Upper lobe of left lung (tissue), 6 donors: ENCODE data around the gene ZSWIM1. TPM values are rescaled to one million over a fixed set of nuclear protein-coding genes. Genes with fewer than 3 reads are reported as not detected.
A peak's percentile ranks its signal among the peaks of the same experiment; 100 is the strongest.
"Not testable (repeated sequence)": the region's sequence is repeated elsewhere in the genome, so short reads cannot be mapped to it uniquely, and the experiment has no call there.

ENCODE experiments used
- ATAC-seq, 2 donors: fragments of 200-7000 bp; cut with Tn5 transposase; one replicate each; pipeline ENCODE4 v1.9.1; 2022; ENCODE audit warnings: mild to moderate bottlenecking in 2 of 2, moderate library complexity in 2 of 2; ENCODE audit not compliant: low FRiP score in 2 of 2
- DNase-seq, 2 donors: peaks; one replicate each; pipeline ENCODE4 v3.0.0-alpha.2; 2019 to 2020
- H3K27ac ChIP-seq, 4 donors: fragments of 200-600 bp; sonication (generic); one replicate each; pipeline ENCODE4 v1.5.1; 2016 to 2019
- H3K27me3 ChIP-seq, 4 donors: fragments of 200-600 bp; sonication (generic); one replicate each; pipeline ENCODE4 v1.5.1; 2017 to 2019
- H3K36me3 ChIP-seq, 4 donors: fragments of 200-600 bp; sonication (generic); one replicate each; pipeline ENCODE4 v1.5.1; 2016 to 2019
- H3K4me1 ChIP-seq, 4 donors: fragments of 200-600 bp; sonication (generic); one replicate each; pipeline ENCODE4 v1.5.1; 2018 to 2019
- H3K4me3 ChIP-seq, 4 donors: fragments of 200-600 bp; sonication (generic); one replicate each; pipeline ENCODE4 v1.5.1; 2017 to 2019; ENCODE audit warnings: mild to moderate bottlenecking in 2 of 4, moderate library complexity in 1 of 4
- H3K9me3 ChIP-seq, 4 donors: fragments of 200-600 bp; sonication (generic); one replicate each; pipeline ENCODE4 v1.5.1; 2018 to 2019
- EP300 ChIP-seq, 4 donors: sonication (generic); formaldehyde crosslinking; IDR thresholded peaks; one replicate each; pipeline ENCODE4 v1.5.1; 2017; ENCODE audit warnings: antibody characterized with exemption in 4 of 4, control low read depth in 2 of 4
- POLR2A ChIP-seq, 4 donors: fragments of 450-650 bp; IDR thresholded peaks; one replicate each; pipeline ENCODE4 v1.5.1; 2016 to 2017; ENCODE audit warnings: antibody characterized with exemption in 4 of 4, mild to moderate bottlenecking in 2 of 4
- POLR2AphosphoS5 ChIP-seq, 2 donors: sonication (generic); formaldehyde crosslinking; IDR thresholded peaks; one replicate each; pipeline ENCODE4 v1.5.1; 2017; ENCODE audit warnings: antibody characterized with exemption in 2 of 2
- WGBS, 2 donors: methylation state at CpG; one replicate each; pipeline ENCODE4 v1.1.5; 2017 to 2018; 5-methylcytosine and 5-hydroxymethylcytosine counted together
- total RNA-seq, 6 donors: library from RNA; depleted of rRNA in 4 of 6; stranded (reverse); fragments of >200 nt in 4 of 6; gene quantifications; one replicate each; pipeline versions ENCODE4 v1.1.0 to v1.2.1, GENCODE V29; 2016 to 2021
- TF ChIP-seq, protein P1 (sequence below), 6 experiments: fragments of 450-650 bp in 4 of 6; fragments of 200-600 bp in 2 of 6; sonication (generic) in 2 of 6; IDR thresholded peaks; one replicate each; pipeline ENCODE4 v1.5.1; 2016 to 2019; ENCODE audit warnings: antibody characterized with exemption in 6 of 6
- donor health status: DM: no; HTN: no; CAD: no; lungs with moderate emphysema.
- donor health status: DM: no; HTN: yes; CAD: no; lungs with severe emphysema.

ZSWIM1 gene
- total RNA-seq, 6 donors from 2014 or later, result 4.2 to 9.7 (median 8.6) TPM

GRCh38 chr20:45867136-45867818, 13.8 kb upstream of the ZSWIM1 start:
- Histone ChIP-seq H3K9me3 (no peaks in the 10 kb centered on the region), H3K4me1 (no peaks in the 10 kb centered on the region), H3K27ac (no peak overlapping the region), H3K27me3 (no peaks in the 10 kb centered on the region), H3K36me3 (no peaks in the 10 kb centered on the region), H3K4me3 (no peak overlapping the region)
- no peak for ATAC-seq
- DNase-seq, result no peak
- TF ChIP-seq, protein P1, sequence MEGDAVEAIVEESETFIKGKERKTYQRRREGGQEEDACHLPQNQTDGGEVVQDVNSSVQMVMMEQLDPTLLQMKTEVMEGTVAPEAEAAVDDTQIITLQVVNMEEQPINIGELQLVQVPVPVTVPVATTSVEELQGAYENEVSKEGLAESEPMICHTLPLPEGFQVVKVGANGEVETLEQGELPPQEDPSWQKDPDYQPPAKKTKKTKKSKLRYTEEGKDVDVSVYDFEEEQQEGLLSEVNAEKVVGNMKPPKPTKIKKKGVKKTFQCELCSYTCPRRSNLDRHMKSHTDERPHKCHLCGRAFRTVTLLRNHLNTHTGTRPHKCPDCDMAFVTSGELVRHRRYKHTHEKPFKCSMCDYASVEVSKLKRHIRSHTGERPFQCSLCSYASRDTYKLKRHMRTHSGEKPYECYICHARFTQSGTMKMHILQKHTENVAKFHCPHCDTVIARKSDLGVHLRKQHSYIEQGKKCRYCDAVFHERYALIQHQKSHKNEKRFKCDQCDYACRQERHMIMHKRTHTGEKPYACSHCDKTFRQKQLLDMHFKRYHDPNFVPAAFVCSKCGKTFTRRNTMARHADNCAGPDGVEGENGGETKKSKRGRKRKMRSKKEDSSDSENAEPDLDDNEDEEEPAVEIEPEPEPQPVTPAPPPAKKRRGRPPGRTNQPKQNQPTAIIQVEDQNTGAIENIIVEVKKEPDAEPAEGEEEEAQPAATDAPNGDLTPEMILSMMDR (IDR thresholded peaks at IDR 0.05), result no peak
- TF ChIP-seq POLR2A (IDR thresholded peaks at IDR 0.05) (no peak), POLR2AphosphoS5 (IDR thresholded peaks at IDR 0.05) (no peak), EP300 (IDR thresholded peaks at IDR 0.05) (no peak)
- 87 to 88% methylated on average over 6 of the region's 6 CpGs for WGBS, 2 donors

DNA sequence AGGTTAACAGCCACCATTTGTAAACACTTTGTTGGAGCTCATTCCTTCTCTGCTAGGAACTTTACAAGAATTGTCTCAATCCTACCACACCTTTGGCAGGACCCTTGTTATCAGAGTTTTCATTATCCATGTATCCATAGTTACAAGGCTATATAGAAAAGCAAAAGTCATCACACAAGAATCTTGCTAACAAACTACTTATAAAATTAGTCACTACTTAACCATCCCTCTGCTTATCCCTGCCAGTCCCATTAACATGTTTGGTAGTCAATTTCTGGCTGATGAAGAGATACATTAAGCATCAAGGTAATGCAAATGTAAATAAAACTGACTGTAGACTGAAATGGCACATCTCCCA, 13.2 kb upstream of the ZSWIM1 start:
- ATAC-seq (no peak), DNase-seq (no peak)
- H3K4me1 ChIP-seq, result no peaks in the 10 kb centered on the region
- H3K27ac ChIP-seq, result no peak overlapping the region
- H3K27me3 ChIP-seq, result no peaks in the 10 kb centered on the region
- TF ChIP-seq, protein P1 (IDR thresholded peaks at IDR 0.05), result no peak
- TF ChIP-seq EP300 (IDR thresholded peaks at IDR 0.05), result no peak
- TF ChIP-seq POLR2A (IDR thresholded peaks at IDR 0.05), result no peak
- TF ChIP-seq POLR2AphosphoS5 (IDR thresholded peaks at IDR 0.05), result no peak
- H3K36me3 ChIP-seq, result no peaks in the 10 kb centered on the region
- no peaks in the 10 kb centered on the region for H3K9me3 ChIP-seq
- H3K4me3 ChIP-seq, result no peak overlapping the region

DNA sequence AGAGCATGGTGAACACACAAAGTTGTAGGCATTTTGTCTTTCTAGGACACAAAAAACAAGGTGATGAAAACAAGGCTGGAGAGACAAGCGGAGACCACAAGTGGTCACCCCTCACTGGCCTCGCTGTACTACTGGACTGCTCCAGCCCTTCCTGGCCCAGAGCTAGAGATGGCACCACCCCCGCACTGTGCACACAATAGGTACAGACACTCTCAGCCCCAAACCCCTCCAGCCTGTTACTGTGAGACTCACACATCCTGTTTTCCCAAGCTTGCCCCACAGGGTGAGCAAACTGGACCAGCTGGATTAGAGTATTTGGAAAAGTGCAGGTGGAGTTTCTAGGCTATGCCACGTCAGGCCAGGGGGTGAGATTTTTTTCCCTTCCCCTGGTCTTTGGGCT, 8.4 kb upstream of the ZSWIM1 start:
- DNase-seq (no peak), ATAC-seq (peak in 1 of 2 donors; percentile 55)
- Histone ChIP-seq H3K36me3 (peaks cover 0 to 13% (median 10%) of the 10 kb centered on the region in 4 donors), H3K27ac (no peak overlapping the region), H3K4me1 (no peaks in the 10 kb centered on the region), H3K27me3 (no peaks in the 10 kb centered on the region), H3K9me3 (no peaks in the 10 kb centered on the region), H3K4me3 (no peak overlapping the region)
- TF ChIP-seq POLR2AphosphoS5 (IDR thresholded peaks at IDR 0.05), result no peak
- no peak for TF ChIP-seq POLR2A (IDR thresholded peaks at IDR 0.05)
- TF ChIP-seq, protein P1 (IDR thresholded peaks at IDR 0.05), result no peak
- TF ChIP-seq EP300 (IDR thresholded peaks at IDR 0.05), result no peak
- WGBS, 2 donors, result 82 to 99% methylated on average over 4 of the region's 4 CpGs

DNA sequence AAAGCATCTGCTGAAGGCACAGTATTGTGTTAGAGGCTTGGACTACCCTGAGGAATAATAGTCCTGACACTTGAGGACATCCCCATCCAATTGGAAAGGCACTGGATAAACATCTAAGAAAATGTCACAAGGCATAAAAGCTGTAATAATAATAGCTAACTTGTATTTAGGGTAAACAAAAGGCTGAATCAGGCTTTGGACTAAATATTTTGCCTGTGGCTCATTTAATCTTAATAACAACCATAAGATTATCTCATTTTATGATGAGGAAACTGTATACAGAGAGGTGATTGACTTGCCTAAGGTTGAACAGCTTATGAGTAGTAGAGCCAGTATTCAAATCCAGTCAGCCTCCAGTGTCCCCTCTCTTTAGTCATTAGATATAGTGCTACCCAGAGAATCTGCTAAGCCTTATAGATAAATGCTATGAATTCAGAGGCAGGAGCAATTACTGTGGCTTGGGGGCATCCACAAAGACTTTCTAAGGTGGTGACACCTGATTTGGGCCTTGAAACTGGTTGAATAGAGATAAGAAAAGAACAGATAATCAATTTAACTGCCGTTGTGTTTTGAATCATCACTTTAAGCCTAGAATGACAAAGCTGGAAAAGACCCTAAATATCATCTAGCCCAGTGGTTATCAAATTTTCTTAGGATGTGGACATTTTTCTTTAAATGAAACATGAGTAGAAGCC, 7.5 kb upstream of the ZSWIM1 start:
- TF ChIP-seq POLR2AphosphoS5 (IDR thresholded peaks at IDR 0.05), result no peak
- TF ChIP-seq, protein P1 (IDR thresholded peaks at IDR 0.05), result no peak
- TF ChIP-seq POLR2A (IDR thresholded peaks at IDR 0.05), result no peak
- no peak for TF ChIP-seq EP300 (IDR thresholded peaks at IDR 0.05)
- H3K36me3 ChIP-seq, result peaks cover 5 to 22% (median 18%) of the 10 kb centered on the region in 4 donors
- DNase-seq, result no peak
- no peaks in the 10 kb centered on the region for H3K27me3 ChIP-seq
- no peak overlapping the region for H3K27ac ChIP-seq
- no peak for ATAC-seq
- 76 to 96% methylated on average over 1 of the region's 1 CpG for WGBS, 2 donors
- H3K4me1 ChIP-seq, result no peaks in the 10 kb centered on the region
- H3K4me3 ChIP-seq, result no peak overlapping the region
- H3K9me3 ChIP-seq, result no peaks in the 10 kb centered on the region

DNA sequence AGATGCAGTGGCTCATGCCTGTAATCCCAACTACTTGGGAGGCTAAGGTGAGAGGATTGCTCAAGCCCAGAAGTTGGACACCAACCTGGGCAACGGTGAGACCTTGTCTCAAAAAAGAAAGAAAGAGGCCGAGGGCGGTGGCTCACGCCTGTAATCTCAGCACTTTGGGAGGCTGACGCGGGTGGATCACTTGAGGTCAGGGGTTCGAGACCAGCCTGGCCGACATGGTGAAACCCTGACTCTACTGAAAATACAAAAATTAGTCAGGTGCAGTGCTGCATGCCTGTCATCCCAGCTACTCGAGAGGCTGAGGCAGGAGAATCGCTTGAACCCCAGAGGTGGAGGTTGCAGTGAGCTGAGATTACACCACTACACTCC, 6.9 kb upstream of the ZSWIM1 start:
- H3K36me3 ChIP-seq, result peaks cover 5 to 23% (median 19%) of the 10 kb centered on the region in 4 donors
- H3K9me3 ChIP-seq, ATAC-seq, H3K27me3 ChIP-seq, DNase-seq, H3K4me1 ChIP-seq, H3K4me3 ChIP-seq, H3K27ac ChIP-seq: not testable (repeated sequence)
- WGBS, 2 donors, result 94% methylated on average over 8 to 10 of the region's 10 CpGs
